GM21447 (cell line): ENCODE results near the gene CSNK1G1.
A peak's percentile ranks its signal among the peaks of the same experiment; 100 is the strongest.
"Not testable (repeated sequence)": the region's sequence is repeated elsewhere in the genome, so short reads cannot be mapped to it uniquely, and the experiment has no call there.

Experiments
- ATAC-seq: cut with Tn5 transposase; IDR thresholded peaks from one replicate; pipeline ENCODE4 v1.9.1; 2021; ENCODE audit not compliant: unreplicated experiment

The CSNK1G1 gene

DNA sequence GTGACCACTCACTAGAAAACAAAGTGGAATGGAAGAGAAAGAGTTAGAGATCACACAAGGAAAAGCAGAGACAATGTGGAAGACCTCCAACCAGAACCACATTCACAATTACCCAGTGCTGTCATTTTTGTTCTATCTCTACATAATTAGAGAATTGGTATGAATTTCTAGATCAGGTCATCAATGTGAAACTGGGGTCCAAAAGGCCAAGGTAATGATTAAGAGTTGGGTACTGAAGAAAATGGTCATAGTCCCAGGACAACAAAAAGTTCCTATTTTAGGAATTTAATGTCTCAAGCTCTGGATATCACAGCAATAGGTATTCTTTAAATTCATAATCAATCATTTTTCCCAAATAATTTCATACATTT is 108.5 kb downstream of the CSNK1G1 start:
- ATAC-seq: no peak

DNA sequence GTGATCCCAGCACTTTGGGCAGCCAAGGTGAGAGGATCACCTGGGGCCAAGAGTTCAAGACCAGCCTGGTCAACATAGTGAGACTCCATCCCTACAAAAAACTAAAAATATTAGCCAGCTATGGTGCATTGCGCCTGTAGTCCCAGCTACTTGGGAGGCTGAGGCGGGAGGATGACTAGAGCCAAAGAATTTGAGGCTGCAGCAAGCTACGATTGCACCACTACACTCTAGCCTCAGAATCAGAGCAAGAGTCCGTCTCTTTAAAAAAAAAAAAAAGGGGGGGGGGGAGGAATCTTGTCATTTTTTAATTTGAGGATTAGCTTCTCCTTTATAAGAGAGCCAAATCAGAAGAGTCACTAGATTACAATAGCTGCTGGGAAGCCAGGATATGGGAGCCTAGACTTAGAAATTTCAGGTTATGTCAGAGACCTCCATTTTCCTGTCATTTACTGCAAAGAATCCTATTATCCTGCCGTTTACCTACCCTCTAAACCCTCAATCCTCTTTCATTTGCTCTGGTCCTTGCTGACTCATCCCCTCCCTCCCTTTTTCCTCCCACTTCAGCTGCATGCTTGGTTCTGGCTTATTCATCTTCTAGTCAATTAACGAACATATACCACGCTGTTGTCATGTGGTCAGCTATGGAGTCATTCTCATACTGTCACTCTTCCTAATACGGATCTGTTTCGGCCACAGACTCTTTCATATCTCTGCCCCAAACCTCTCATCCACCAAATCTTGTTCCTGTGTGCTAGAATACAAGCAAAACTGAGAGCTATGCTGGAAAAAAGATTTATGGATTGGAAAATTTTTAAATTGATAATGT is 109.4 kb downstream of the CSNK1G1 start:
- peak; percentile 89 for ATAC-seq

DNA sequence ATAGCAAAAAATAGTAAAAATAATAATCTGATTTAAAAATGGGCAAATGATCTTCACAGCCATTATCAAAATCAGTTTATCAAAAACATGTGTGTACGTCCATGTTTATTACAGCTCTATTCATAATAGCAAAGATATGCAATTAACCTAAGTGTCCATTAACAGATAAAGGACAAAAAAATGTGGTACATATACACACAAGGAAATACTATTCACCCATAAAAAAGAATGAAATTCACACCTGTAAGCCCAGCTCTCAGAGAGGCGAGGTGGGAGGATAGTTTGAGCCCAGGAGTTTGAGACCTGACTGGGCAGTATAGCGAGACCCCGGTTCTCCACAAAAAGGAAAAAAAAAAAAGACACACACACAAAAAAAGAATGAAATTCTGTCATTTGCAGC is 110.6 kb downstream of the CSNK1G1 start:
- ATAC-seq: no peak

DNA sequence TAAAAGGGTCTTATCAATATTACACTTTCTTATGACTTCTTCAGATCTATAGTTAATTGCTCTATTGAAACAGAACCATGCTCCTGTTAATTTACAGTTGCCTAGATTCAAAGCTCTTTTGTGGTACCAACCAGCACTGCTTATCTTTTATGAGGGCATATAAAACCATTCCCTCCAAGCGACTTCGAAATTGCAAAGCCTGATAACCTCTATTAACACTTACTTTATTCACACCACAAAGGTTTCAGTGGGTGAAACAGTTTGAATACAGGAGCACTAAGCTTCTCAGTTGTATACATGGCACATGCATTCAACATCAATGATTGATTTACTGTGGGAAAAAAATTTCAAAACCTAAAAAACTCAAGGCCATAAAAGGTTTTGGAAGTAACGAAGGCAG is 118.3 kb downstream of the CSNK1G1 start:
- no peak for ATAC-seq

- no peak for ATAC-seq
Measured at GRCh38 chr15:64236156-64236894, 119.6 kb downstream of the CSNK1G1 start.

- no peak for ATAC-seq
Measured at GRCh38 chr15:64235552-64235951, 120.4 kb downstream of the CSNK1G1 start.

GRCh38 chr15:64233299-64233698 is 122.7 kb downstream of the CSNK1G1 start:
- no peak for ATAC-seq

DNA sequence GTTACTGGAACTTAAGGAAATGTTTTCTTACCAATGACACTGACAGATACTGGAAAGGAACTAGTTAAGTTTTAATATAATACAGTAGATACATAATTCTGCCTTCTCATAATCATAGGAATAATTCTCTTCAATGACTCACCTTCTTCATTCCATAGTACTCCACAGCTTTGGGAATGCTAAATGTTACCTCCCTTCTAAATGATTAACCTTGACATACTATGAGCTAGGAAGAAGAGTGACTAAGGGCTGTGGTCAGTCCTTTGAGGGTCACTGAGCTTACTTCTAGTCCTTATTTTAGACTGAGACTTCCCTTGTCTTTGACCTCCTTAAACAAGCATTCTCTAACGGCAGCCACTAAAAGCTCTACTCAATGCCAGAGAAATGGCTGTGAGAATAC is 123.6 kb downstream of the CSNK1G1 start:
- ATAC-seq: no peak

- ATAC-seq: no peak
Measured at GRCh38 chr15:64229129-64229724, 126.7 kb downstream of the CSNK1G1 start.

DNA sequence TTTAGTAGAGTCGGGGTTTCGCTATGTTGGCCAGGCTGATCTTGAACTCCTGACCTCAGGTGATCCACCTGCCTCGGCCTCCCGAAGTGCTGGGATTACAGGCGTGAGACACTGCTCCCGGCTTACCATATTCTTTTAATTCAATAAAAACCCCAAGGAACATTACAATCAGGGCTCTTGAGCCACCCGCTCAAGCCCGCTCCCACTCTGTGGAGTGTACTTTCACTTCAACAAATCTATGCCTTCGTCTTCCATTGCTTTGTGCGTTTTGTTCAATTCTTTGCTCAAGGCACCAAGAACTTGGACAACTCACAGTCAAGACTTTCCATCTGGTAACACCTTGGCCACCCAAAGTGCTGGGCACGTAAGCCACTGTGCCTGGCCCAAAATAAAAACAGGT is 130.2 kb downstream of the CSNK1G1 start:
- no peak for ATAC-seq

- no peak for ATAC-seq
Measured at GRCh38 chr15:64224511-64224910, 131.5 kb downstream of the CSNK1G1 start.

DNA sequence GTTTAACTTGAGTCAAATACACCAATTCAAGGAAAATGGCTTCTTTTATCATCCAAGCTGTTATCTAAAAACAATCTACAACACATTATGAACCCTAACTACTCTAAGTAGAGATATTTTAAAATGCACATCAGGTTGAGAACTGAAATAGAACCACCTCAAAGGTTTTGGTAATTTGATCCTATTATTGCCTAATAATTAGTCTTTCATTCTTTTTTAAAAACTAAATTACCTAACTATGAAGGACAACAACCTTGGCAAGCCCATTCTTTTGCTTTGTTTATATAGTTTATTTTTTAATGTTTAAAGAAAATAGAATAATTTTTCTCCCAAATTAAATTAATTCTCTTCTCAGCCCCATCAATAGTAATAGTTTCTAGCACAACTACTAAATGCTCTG is 132.1 kb downstream of the CSNK1G1 start:
- ATAC-seq: no peak

GRCh38 chr15:64222573-64223366 is 133.2 kb downstream of the CSNK1G1 start:
- no peak for ATAC-seq

- not testable (repeated sequence) for ATAC-seq
Measured at GRCh38 chr15:64221911-64222310, 134.1 kb downstream of the CSNK1G1 start.

DNA sequence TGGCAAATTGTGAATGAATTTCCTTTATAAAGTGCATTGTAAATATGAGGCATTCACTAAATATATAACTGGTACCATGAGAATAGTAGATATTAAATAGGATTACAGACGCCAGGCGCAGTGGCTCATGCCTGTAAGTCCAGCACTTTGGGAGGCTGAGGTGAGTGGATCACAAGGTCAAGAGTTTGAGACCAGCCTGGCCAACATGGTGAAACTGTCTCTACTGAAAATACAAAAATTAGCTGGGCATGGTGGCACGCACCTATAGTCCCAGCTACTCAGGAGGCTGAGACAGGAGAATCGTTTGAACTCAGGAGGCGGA is 138.6 kb downstream of the CSNK1G1 start:
- ATAC-seq: not testable (repeated sequence)

GRCh38 chr15:64216730-64217428 is 139.1 kb downstream of the CSNK1G1 start:
- ATAC-seq: no peak

GRCh38 chr15:64216196-64216595 is 139.8 kb downstream of the CSNK1G1 start:
- no peak for ATAC-seq

GRCh38 chr15:64213646-64214045 is 142.3 kb downstream of the CSNK1G1 start:
- no peak for ATAC-seq

DNA sequence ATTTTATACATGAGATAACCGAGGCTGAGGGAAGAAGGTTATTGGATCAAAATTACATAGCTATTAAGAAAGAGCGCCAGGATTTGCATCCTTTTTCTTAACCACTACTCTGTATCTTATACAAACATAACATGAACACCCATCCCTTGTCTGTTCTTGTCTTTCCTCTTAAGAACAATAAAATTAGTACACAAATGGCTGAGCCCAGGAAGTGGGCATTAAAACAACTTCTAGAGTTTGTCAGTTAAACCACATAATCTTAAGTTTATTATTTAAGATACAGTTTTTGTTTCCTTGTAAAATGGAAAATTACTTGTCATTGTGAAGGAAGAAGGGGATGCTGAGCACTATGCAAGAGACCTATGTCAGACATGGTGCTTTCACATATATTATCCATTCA is 144.3 kb downstream of the CSNK1G1 start:
- no peak for ATAC-seq

DNA sequence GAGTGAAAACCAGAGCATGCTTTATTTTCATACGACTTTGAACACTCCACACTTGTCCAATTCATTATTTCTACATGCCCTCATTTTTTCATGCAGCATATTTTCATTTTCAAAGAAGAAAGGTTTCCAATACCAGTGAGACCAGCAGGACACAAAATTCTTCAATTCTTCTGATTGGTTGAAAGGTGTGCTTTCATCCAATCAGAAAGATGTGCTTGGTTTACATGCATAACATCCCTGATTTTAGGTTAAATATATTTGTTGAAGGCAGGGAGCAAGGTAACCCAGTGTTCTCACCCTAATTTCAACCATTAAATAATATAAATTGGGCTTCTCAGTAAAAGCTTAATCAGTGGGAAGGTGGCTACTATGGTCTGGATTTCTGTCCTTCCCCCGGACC is 145.6 kb downstream of the CSNK1G1 start:
- no peak for ATAC-seq
